Heart right ventricle (tissue), 16 donors: ENCODE data around the gene LDHA. TPM values are rescaled to one million over a fixed set of nuclear protein-coding genes. Genes with fewer than 3 reads are reported as not detected.

Experiments used
- ATAC-seq, 8 donors: fragments of 200-7000 bp; cut with Tn5 transposase; one replicate each; pipeline ENCODE4 v1.9.1; 2020; ENCODE audit warnings: mild to moderate bottlenecking in 8 of 8, moderate library complexity in 8 of 8, moderate number of reproducible peaks in 1 of 8
- DNase-seq, 2 donors: peaks; one replicate each; pipeline ENCODE4 v3.0.0-alpha.2; 2020
- H3K27ac ChIP-seq, 10 donors: fragments of 200-600 bp; sonication (generic) in 2 of 10; one replicate each; pipeline versions ENCODE4 v1.5.0 to v1.8.0; 2020 to 2022; ENCODE audit warnings: mild to moderate bottlenecking in 3 of 10
- H3K27me3 ChIP-seq, 7 donors: fragments of 200-600 bp; one replicate each; pipeline ENCODE4 v1.8.0; 2021 to 2022; ENCODE audit warnings: mild to moderate bottlenecking in 2 of 7
- H3K36me3 ChIP-seq, 9 donors: fragments of 200-600 bp; sonication (generic) in 1 of 9; one replicate each; pipeline versions ENCODE4 v1.5.0 to v1.8.0; 2020 to 2022; ENCODE audit warnings: mild to moderate bottlenecking in 2 of 9
- H3K4me1 ChIP-seq, 9 donors: fragments of 200-600 bp; sonication (generic) in 1 of 9; one replicate each; pipeline versions ENCODE4 v1.5.0 to v1.8.0; 2020 to 2022; ENCODE audit warnings: mild to moderate bottlenecking in 4 of 9
- H3K4me3 ChIP-seq, 10 donors: fragments of 200-600 bp; sonication (generic) in 2 of 10; one replicate each; pipeline versions ENCODE4 v1.5.0 to v1.8.0; 2020 to 2022; ENCODE audit warnings: mild to moderate bottlenecking in 7 of 10, moderate library complexity in 2 of 10
- H3K9me3 ChIP-seq, 11 donors: fragments of 200-600 bp in 10 of 11; sonication (generic) in 2 of 11; one replicate each; pipeline versions ENCODE4 v1.5.0 to v1.8.0; 2013 to 2022; ENCODE audit warnings: mild to moderate bottlenecking in 2 of 11, control low read depth in 1 of 11, moderate library complexity in 1 of 11
- WGBS, 2 donors: extraction: QIAGEN DNeasy Blood & Tissue Kit; methylation state at CpG; one replicate each; pipeline ENCODE4 v1.1.7; 2013; ENCODE audit warnings: inconsistent platforms in 1 of 2; 5-methylcytosine and 5-hydroxymethylcytosine counted together
- intact Hi-C, 10 donors: fragments of 100-400 bp; cut with DNase I; formaldehyde crosslinking; loops; one replicate each; pipeline versions ENCODE4 v1.11.1 to v1.14.2; 2022
- polyA plus RNA-seq, 2 donors: library from polyadenylated mRNA; stranded (reverse); fragments of 200-250 nt; gene quantifications; one replicate each; pipeline ENCODE4 v1.2.3, GENCODE V29; 2013
- total RNA-seq, 10 donors: library from RNA; stranded (reverse); fragmentation: NEBNext Ultra II Directional in 3 of 10; extraction: Animal tissue kit (Norgen Biotek cat#: 25700) in 3 of 10; gene quantifications; one replicate each; pipeline versions ENCODE4 v1.2.1 to v1.2.4, GENCODE V29; 2021 to 2023
- TF ChIP-seq, protein P1 (sequence below), 9 donors: fragments of 200-600 bp; sonication (generic) in 2 of 9; IDR thresholded peaks; one replicate each; pipeline versions ENCODE4 v1.5.0 to v1.8.0; 2021 to 2022; ENCODE audit warnings: antibody characterized with exemption in 9 of 9, mild to moderate bottlenecking in 5 of 9, moderate library complexity in 1 of 9
- donor health status: Arrhythmogenic right ventricular cardiomyopathy.
- donor health status: ischemic (EF 13 %, LVEDD 7.1; RV severe dilation, severe dysfunction).
- donor health status: healthy with polysubstance abuse.
- donor health status: DM: no; HTN: yes; CAD: no.
- donor health status: DM: no; HTN: no; CAD: no.
- donor health status: ischemic (EF 25% LVEDD 6.9; RV normal size, moderate dysfunction).
- donor health status: ischemic (EF 25% LVEDD 5.7; RV mildly dilated, moderate dysfunction).
- donor health status: healthy.
- donor health status: DM: yes; HTN: yes; CAD: no.
- donor health status: Ischemic cardiomyopathy.
- donor health status: ischemic (EF 35%, LVEDD 5.7; RV mildly dilated, moderate dysfunction).
- donor health status: nonischemic (EF 11% LVEDD 7.7; RV severe dilation, severe dysfunction).
- donor health status: DM: yes; HTN: yes; CAD: no.
- donor health status: PGD.
- donor health status: ischemic (EF 29% LVEDD 5.4; RV normal size, mild dysfunction).
- donor health status: nonischemic (EF 23%, LVEDD 6.1; RV moderate dilation, normal function).

The LDHA gene
- total and polyA plus RNA-seq, 12 donors: 121 to 918 (median 298) TPM

- DNase-seq (no peak), ATAC-seq (no peak)
- intact Hi-C loops: no loop called here
- TF ChIP-seq, protein P1, sequence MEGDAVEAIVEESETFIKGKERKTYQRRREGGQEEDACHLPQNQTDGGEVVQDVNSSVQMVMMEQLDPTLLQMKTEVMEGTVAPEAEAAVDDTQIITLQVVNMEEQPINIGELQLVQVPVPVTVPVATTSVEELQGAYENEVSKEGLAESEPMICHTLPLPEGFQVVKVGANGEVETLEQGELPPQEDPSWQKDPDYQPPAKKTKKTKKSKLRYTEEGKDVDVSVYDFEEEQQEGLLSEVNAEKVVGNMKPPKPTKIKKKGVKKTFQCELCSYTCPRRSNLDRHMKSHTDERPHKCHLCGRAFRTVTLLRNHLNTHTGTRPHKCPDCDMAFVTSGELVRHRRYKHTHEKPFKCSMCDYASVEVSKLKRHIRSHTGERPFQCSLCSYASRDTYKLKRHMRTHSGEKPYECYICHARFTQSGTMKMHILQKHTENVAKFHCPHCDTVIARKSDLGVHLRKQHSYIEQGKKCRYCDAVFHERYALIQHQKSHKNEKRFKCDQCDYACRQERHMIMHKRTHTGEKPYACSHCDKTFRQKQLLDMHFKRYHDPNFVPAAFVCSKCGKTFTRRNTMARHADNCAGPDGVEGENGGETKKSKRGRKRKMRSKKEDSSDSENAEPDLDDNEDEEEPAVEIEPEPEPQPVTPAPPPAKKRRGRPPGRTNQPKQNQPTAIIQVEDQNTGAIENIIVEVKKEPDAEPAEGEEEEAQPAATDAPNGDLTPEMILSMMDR (IDR thresholded peaks at IDR 0.05): no peak
- H3K4me3 ChIP-seq: no peak overlapping the region
- peaks cover 0 to 76% (median 32%) of the 10 kb centered on the region in 9 donors for H3K36me3 ChIP-seq
- WGBS, 2 donors: 89 to 95% methylated on average over 4 of the region's 4 CpGs
- H3K27me3 ChIP-seq: no peaks in the 10 kb centered on the region
- H3K4me1 ChIP-seq: peaks cover 0 to 8% (median 0%) of the 10 kb centered on the region in 9 donors
- no peaks in the 10 kb centered on the region for H3K9me3 ChIP-seq
- H3K27ac ChIP-seq: no peak overlapping the region
Measured at GRCh38 chr11:18366286-18366685, 28.1 kb upstream of the LDHA start.

DNA sequence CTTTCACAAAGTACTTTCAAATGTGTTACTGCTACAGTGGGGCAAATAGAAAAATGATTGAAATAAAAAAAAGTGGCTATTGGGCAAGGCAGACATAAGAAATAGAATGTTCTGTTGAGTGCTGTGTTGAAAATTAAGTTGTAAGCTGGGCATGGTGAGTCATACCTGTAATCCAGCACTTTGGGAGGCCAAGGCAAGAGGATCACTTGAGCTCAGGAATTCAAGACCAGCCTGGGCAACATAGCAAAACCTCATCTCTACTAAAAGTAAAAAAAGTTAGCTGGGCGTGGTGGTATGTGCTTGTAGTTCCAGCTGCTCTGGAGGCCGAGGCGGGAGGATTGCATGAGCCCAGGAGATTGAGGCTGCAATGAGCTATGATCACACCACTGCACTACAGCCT, 26.9 kb upstream of the LDHA start:
- Histone ChIP-seq H3K9me3 (no peaks in the 10 kb centered on the region), H3K4me1 (peaks cover 0 to 8% (median 0%) of the 10 kb centered on the region in 9 donors), H3K27ac (no peak overlapping the region), H3K36me3 (peaks cover 0 to 64% (median 23%) of the 10 kb centered on the region in 9 donors), H3K27me3 (no peaks in the 10 kb centered on the region), H3K4me3 (no peak overlapping the region)
- WGBS, 2 donors: 96 to 97% methylated on average over 3 of the region's 3 CpGs
- ATAC-seq (no peak), DNase-seq (no peak)
- TF ChIP-seq, protein P1 (IDR thresholded peaks at IDR 0.05): no peak
- intact Hi-C loops: no loop called here

DNA sequence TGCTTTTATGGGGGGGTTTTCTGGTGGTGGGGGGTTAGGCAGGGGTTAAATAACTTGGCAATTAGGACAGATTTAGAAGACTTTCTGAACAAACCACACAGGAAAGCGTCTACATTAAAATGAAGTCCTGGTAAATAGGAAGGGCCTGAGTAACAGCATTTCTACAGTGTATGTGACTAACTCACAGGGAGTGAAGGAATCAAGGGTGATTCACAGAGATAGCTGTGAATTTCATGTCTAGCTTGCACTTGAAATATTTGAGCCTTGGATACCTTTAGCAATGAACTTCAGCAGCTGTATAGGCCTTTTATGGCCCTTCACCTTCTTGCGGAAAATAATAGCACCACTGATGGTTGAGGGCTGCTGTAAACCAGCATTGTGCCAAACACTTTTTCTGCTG, 26.1 kb upstream of the LDHA start:
- Histone ChIP-seq H3K4me1 (peaks cover 0 to 8% (median 0%) of the 10 kb centered on the region in 9 donors), H3K4me3 (no peak overlapping the region), H3K36me3 (peaks cover 0 to 56% (median 18%) of the 10 kb centered on the region in 9 donors), H3K9me3 (no peaks in the 10 kb centered on the region), H3K27me3 (no peaks in the 10 kb centered on the region), H3K27ac (no peak overlapping the region)
- intact Hi-C loops: no loop called here
- WGBS, 2 donors: 71 to 73% methylated on average over 2 of the region's 2 CpGs
- ATAC-seq: no peak
- no peak for DNase-seq
- TF ChIP-seq, protein P1 (IDR thresholded peaks at IDR 0.05): no peak

DNA sequence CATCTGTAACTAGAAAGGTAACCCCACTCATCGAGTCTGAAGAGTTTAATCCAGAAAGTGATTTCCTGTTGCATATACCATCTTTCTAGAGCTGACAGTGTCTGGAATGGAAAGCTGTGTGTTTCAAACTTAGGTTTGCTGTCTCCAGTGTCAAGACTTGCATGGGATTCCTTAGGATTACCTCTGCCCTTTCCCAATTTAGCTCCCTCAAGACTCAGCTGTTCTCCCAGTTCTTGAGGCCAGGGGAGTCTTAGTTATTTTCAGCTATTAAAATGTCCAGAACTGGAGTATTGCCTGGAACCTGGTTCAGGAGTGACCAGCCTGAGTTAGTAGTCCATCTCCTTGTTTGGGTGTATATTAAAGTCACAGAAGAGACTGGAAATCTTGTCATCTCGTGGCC, 25.0 kb upstream of the LDHA start:
- 73 to 79% methylated on average over 2 of the region's 2 CpGs for WGBS, 2 donors
- no peak overlapping the region for H3K27ac ChIP-seq
- TF ChIP-seq, protein P1 (IDR thresholded peaks at IDR 0.05): no peak

More for the DNA sequence above, 25.0 kb upstream of the LDHA start:
- DNase-seq (no peak), ATAC-seq (no peak)
- H3K27me3 ChIP-seq: no peaks in the 10 kb centered on the region
- H3K4me1 ChIP-seq: peaks cover 0 to 8% (median 0%) of the 10 kb centered on the region in 9 donors
- no peaks in the 10 kb centered on the region for H3K9me3 ChIP-seq
- no peak overlapping the region for H3K4me3 ChIP-seq
- peaks cover 0 to 44% (median 12%) of the 10 kb centered on the region in 9 donors for H3K36me3 ChIP-seq
- intact Hi-C loops: no loop called here
